ENCODE results near the gene PPP1R13B. TPM values are rescaled to one million over a fixed set of nuclear protein-coding genes. Genes with fewer than 3 reads are reported as not detected.

The PPP1R13B gene
- polyA plus RNA-seq, 2 of the 4 experiments (the other 2 are of a cell fraction) = 2.2 to 2.7 TPM

DNA sequence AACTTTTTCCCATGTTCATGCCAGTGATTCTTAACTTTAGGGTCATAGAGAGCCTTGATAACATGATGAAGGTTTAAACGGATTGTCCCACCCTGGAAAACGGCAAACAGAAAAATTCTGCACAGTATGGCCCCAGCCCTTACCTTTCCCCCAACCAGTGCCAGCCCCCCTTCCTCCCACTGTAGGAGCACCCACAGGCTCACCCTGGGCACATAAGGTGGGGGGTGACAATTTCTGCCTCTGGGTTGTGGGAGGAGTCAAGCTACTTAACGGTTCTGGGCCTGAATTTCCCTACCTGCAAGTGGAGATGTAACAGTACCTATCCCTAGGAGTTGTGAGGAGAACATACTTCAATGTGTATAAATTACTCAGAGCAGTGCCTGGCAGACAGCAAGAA, 150.2 kb downstream of the PPP1R13B start:
- 64% methylated on average over 3 of the region's 3 CpGs for WGBS (ENCODE audit: missing lambda C conversion rate)
- TF ChIP-seq RARB (CRISPR knock-in tag; IDR thresholded peaks at IDR 0.05) (no peak), JUNB (IDR thresholded peaks at IDR 0.05) (no peak), CBX2 (IDR thresholded peaks at IDR 0.05; ENCODE audit: borderline replicate concordance, low read depth) (no peak), KDM1A (IDR thresholded peaks at IDR 0.05; ENCODE audit: low read depth) (no peak), GATA3 (IDR thresholded peaks at IDR 0.05; ENCODE audit: borderline replicate concordance) (no peak)
- DNase-seq (ENCODE audit: low read depth in 1 of 2, low spot score in 1 of 2) (no peak), FAIRE-seq (no peak), ATAC-seq (no peak; a peak in 1 of 6 replicates)
- peaks cover 10% of the 10 kb centered on the region; the same call in 2 of the 3 replicates for H3K4me1 ChIP-seq
- H3K27ac ChIP-seq = no peak overlapping the region
- ChIA-PET CTCF (interaction anchor here (1.6 kb wide), 1 partner anchor 11 kb away, joined by 3 read pairs; no protein-coding TSS in a partner anchor), POLR2A (no interaction called here)
- H3K9me3 ChIP-seq = no peaks in the 10 kb centered on the region
- H3K4me3 ChIP-seq = no peak overlapping the region
- H3K4me2 ChIP-seq = no peak overlapping the region

DNA sequence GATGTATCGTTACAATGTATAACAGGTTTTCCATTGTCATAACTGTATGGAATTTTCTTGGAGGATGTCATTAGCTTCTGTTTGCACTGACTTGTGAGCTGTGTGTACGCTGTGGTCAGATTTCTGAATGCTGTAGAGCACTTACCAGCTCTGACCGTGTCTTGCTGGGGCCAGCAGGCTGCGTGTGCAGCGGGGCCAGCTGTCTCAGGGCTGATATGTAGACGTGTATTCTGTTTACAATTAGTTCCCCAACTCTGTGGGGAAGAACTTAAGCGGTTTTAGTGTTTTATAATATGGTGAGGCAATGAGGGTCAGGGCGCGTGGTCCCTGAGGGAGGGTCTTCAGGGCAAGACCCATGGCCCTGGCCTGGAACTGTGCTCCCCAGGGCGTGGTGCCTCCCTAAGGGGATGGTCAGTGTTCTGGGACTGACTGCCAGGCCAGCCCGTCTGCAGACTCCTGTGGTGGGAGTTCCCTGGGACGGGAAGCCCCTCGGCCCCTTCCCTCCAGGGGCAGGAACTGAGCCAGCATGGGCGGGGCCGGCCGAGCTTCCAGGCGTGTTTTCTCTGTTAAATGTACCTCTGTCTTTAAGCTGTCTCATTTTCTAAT, 150.8 kb downstream of the PPP1R13B start:
- DNase-seq (ENCODE audit: low read depth in 1 of 2, low spot score in 1 of 2) (no peak), FAIRE-seq (no peak), ATAC-seq (no peak)
- CTCF ChIA-PET = interaction anchor here (0.6 to 1.6 kb wide), 2 partner anchors 11 to 32 kb away, joined by 3 read pairs; no protein-coding TSS in a partner anchor
- TF ChIP-seq JUN (IDR thresholded peaks at IDR 0.05) = 0 out of 5 replicates have a peak, but pooled peaks of 1 of the 2 experiments have one; percentile 19
- TF ChIP-seq PBX3 (IDR thresholded peaks at IDR 0.05) = 0 out of 2 replicates have a peak, but pooled peaks have one; percentile 12
- TF ChIP-seq FOXS1 (CRISPR knock-in tag; IDR thresholded peaks at IDR 0.05) = no peak
- no peak for TF ChIP-seq MAZ (IDR thresholded peaks at IDR 0.05; ENCODE audit: borderline replicate concordance, low read depth, low read length)
- no peak for TF ChIP-seq HOXB13 (CRISPR knock-in tag; IDR thresholded peaks at IDR 0.05; ENCODE audit: low read depth)
- Histone ChIP-seq H3K4me1 (peaks cover 10% of the 10 kb centered on the region; the same call in 2 of the 3 replicates), H3K4me2 (no peak overlapping the region), H3K9me3 (no peaks in the 10 kb centered on the region), H3K4me3 (no peak overlapping the region), H3K27ac (no peak overlapping the region)
- WGBS (ENCODE audit: missing lambda C conversion rate) = 73% methylated on average over 17 of the region's 17 CpGs
- POLR2A ChIA-PET = no interaction called here

GRCh38 chr14:103696070-103696402, 151.3 kb downstream of the PPP1R13B start:
- H3K9me3 ChIP-seq = no peaks in the 10 kb centered on the region
- DNase-seq (ENCODE audit: low read depth in 1 of 2, low spot score in 1 of 2) (no peak), ATAC-seq (no peak), FAIRE-seq (no peak)
- 72% methylated on average over 6 of the region's 13 CpGs for WGBS (ENCODE audit: missing lambda C conversion rate)
- H3K4me1 ChIP-seq = peaks cover 10% of the 10 kb centered on the region; the same call in 2 of the 3 replicates
- H3K27ac ChIP-seq = no peak overlapping the region
- no peak for TF ChIP-seq BHLHE40 (IDR thresholded peaks at IDR 0.05; ENCODE audit: low read depth, low read length)
- no peak for TF ChIP-seq CBX2 (IDR thresholded peaks at IDR 0.05; ENCODE audit: borderline replicate concordance, low read depth)
- no peak for TF ChIP-seq HDAC2 (IDR thresholded peaks at IDR 0.05)
- TF ChIP-seq FOXS1 (CRISPR knock-in tag; IDR thresholded peaks at IDR 0.05) = no peak
- no peak for TF ChIP-seq MYC (IDR thresholded peaks at IDR 0.05; ENCODE audit: borderline replicate concordance, low read length)
- TF ChIP-seq HEYL (CRISPR knock-in tag; IDR thresholded peaks at IDR 0.05) = no peak
- TF ChIP-seq, protein P1, sequence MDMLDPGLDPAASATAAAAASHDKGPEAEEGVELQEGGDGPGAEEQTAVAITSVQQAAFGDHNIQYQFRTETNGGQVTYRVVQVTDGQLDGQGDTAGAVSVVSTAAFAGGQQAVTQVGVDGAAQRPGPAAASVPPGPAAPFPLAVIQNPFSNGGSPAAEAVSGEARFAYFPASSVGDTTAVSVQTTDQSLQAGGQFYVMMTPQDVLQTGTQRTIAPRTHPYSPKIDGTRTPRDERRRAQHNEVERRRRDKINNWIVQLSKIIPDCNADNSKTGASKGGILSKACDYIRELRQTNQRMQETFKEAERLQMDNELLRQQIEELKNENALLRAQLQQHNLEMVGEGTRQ (IDR thresholded peaks at IDR 0.05) = no peak
- no peak for TF ChIP-seq GATA3 (IDR thresholded peaks at IDR 0.05; ENCODE audit: borderline replicate concordance)
- ChIA-PET POLR2A (no interaction called here), CTCF (interaction anchor here (3.2 kb wide), 1 partner anchor 16 kb away, joined by 9 read pairs; no protein-coding TSS in a partner anchor)
- H3K4me3 ChIP-seq = no peak overlapping the region
- no peak overlapping the region for H3K4me2 ChIP-seq

- Histone ChIP-seq H3K4me3 (no peak overlapping the region), H3K27ac (no peak overlapping the region), H3K4me1 (peaks cover 10% of the 10 kb centered on the region; the same call in 2 of the 3 replicates), H3K4me2 (no peak overlapping the region), H3K9me3 (no peaks in the 10 kb centered on the region)
- DNase-seq (ENCODE audit: low read depth in 1 of 2, low spot score in 1 of 2) (no peak), ATAC-seq (no peak), FAIRE-seq (no peak)
- CTCF ChIA-PET = interaction anchor here (1.0 to 3.2 kb wide), 5 partner anchors 9 to 135 kb away, joined by 3 to 9 read pairs (median 3); no protein-coding TSS in a partner anchor
- WGBS (ENCODE audit: missing lambda C conversion rate) = 81% methylated on average over 14 of the region's 14 CpGs
- POLR2A ChIA-PET = no interaction called here
- TF ChIP-seq, protein P1 (IDR thresholded peaks at IDR 0.05) = no peak
- TF ChIP-seq, protein P2, sequence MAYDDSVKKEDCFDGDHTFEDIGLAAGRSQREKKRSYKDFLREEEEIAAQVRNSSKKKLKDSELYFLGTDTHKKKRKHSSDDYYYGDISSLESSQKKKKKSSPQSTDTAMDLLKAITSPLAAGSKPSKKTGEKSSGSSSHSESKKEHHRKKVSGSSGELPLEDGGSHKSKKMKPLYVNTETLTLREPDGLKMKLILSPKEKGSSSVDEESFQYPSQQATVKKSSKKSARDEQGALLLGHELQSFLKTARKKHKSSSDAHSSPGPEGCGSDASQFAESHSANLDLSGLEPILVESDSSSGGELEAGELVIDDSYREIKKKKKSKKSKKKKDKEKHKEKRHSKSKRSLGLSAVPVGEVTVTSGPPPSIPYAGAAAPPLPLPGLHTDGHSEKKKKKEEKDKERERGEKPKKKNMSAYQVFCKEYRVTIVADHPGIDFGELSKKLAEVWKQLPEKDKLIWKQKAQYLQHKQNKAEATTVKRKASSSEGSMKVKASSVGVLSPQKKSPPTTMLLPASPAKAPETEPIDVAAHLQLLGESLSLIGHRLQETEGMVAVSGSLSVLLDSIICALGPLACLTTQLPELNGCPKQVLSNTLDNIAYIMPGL (CRISPR knock-in tag; IDR thresholded peaks at IDR 0.05; ENCODE audit: borderline replicate concordance) = no peak
- TF ChIP-seq CHD4 (IDR thresholded peaks at IDR 0.05; ENCODE audit: borderline replicate concordance) (no peak), GATA3 (IDR thresholded peaks at IDR 0.05; ENCODE audit: borderline replicate concordance) (no peak), CEBPB (IDR thresholded peaks at IDR 0.05) (no peak), HES2 (IDR thresholded peaks at IDR 0.05) (no peak), CBX8 (IDR thresholded peaks at IDR 0.05) (no peak), ZSCAN20 (CRISPR knock-in tag; IDR thresholded peaks at IDR 0.05) (no peak), HEYL (CRISPR knock-in tag; IDR thresholded peaks at IDR 0.05) (no peak)
- TF ChIP-seq, protein P3, sequence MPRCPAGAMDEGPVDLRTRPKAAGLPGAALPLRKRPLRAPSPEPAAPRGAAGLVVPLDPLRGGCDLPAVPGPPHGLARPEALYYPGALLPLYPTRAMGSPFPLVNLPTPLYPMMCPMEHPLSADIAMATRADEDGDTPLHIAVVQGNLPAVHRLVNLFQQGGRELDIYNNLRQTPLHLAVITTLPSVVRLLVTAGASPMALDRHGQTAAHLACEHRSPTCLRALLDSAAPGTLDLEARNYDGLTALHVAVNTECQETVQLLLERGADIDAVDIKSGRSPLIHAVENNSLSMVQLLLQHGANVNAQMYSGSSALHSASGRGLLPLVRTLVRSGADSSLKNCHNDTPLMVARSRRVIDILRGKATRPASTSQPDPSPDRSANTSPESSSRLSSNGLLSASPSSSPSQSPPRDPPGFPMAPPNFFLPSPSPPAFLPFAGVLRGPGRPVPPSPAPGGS (IDR thresholded peaks at IDR 0.05) = no peak
These were observed 151.9 kb downstream of the PPP1R13B start for GRCh38 chr14:103695296-103696069.

Data from A549 (cell line).